ENCODE results near the gene BAK1. TPM values are rescaled to one million over a fixed set of nuclear protein-coding genes. Genes with fewer than 3 reads are reported as not detected.
A peak's percentile ranks its signal among the peaks of the same experiment; 100 is the strongest.

BAK1 gene
- total and polyA plus RNA-seq, 2 of the 13 experiments (the other 11 are each of a cell fraction or from before 2014, with no cell fraction given) = 15.0 to 23.8 TPM

GRCh38 chr6:33607784-33608161, 27.7 kb upstream of the BAK1 start (continued):
- no peak for TF ChIP-seq ZNF800 (CRISPR knock-in tag; IDR thresholded peaks at IDR 0.05)
- no peak for TF ChIP-seq PAWR (CRISPR knock-in tag; IDR thresholded peaks at IDR 0.05; ENCODE audit: borderline replicate concordance)
- no peak for TF ChIP-seq ZXDC (CRISPR knock-in tag; IDR thresholded peaks at IDR 0.05)
- no peak for TF ChIP-seq ZNF709 (CRISPR knock-in tag; IDR thresholded peaks at IDR 0.05)
- no peak for TF ChIP-seq HNF4A (CRISPR knock-in tag; IDR thresholded peaks at IDR 0.05)
- no peak for TF ChIP-seq ZNF207 (IDR thresholded peaks at IDR 0.05; ENCODE audit: borderline replicate concordance)
- TF ChIP-seq MAZ (IDR thresholded peaks at IDR 0.05; ENCODE audit: borderline replicate concordance, low read depth, low read length) = 0 out of 2 replicates have a peak, but pooled peaks have one; percentile 22
- TF ChIP-seq MAZ (CRISPR knock-in tag; IDR thresholded peaks at IDR 0.05; ENCODE audit: low read depth) = no peak
- no peak for TF ChIP-seq AFF4 (CRISPR knock-in tag; IDR thresholded peaks at IDR 0.05)
- no peak for TF ChIP-seq SATB2 (CRISPR knock-in tag; IDR thresholded peaks at IDR 0.05)
- TF ChIP-seq LBX2 (CRISPR knock-in tag; IDR thresholded peaks at IDR 0.05; ENCODE audit: borderline replicate concordance) = no peak
- no peak for TF ChIP-seq ZNF747 (CRISPR knock-in tag; IDR thresholded peaks at IDR 0.05; ENCODE audit: borderline replicate concordance)
- no peak for TF ChIP-seq ZGPAT (CRISPR knock-in tag; IDR thresholded peaks at IDR 0.05)
- TF ChIP-seq AGO2 (optimal IDR thresholded peaks at IDR 0.05; ENCODE audit: low read depth, low read length) = no peak
- TF ChIP-seq THAP8 (CRISPR knock-in tag; IDR thresholded peaks at IDR 0.05; ENCODE audit: borderline replicate concordance) = no peak
- no peak for TF ChIP-seq ZNF337 (CRISPR knock-in tag; IDR thresholded peaks at IDR 0.05; ENCODE audit: borderline replicate concordance, low read depth)
- TF ChIP-seq SKI (IDR thresholded peaks at IDR 0.05; ENCODE audit: partially characterized antibody) = peak; percentile 13
- no peak for TF ChIP-seq SYNCRIP (IDR thresholded peaks at IDR 0.05; ENCODE audit: insufficient read depth, low read depth, low read length)

Measured in HepG2 (cell line).